Liver (tissue), 9 donors: ENCODE measurements around the gene CBX6. TPM values are rescaled to one million over a fixed set of nuclear protein-coding genes. Genes with fewer than 3 reads are reported as not detected.

Source experiments
- DNase-seq: peaks from one replicate; pipeline ENCODE4 v3.0.0-alpha.2; 2017; ENCODE audit warnings: low spot score
- H3K27ac ChIP-seq, 2 donors: one replicate each; pipeline ENCODE4 v1.7.0; 2013; ENCODE audit warnings: inconsistent platforms in 2 of 2, low read length in 2 of 2, control low read depth in 1 of 2, low read depth in 1 of 2, mild to moderate bottlenecking in 1 of 2
- H3K27me3 ChIP-seq, 4 donors: one replicate each; pipeline versions ENCODE4 v1.6.1 to v1.7.0; 2013; ENCODE audit warnings: low read length in 3 of 4, inconsistent platforms in 1 of 4, mild to moderate bottlenecking in 1 of 4, moderate library complexity in 1 of 4; ENCODE audit not compliant: control insufficient read depth in 4 of 4, insufficient read depth in 4 of 4
- H3K36me3 ChIP-seq, 4 donors: one replicate each; pipeline versions ENCODE4 v1.6.1 to v1.7.0; 2013; ENCODE audit warnings: low read length in 3 of 4, mild to moderate bottlenecking in 3 of 4, low read depth in 1 of 4, moderate library complexity in 1 of 4; ENCODE audit not compliant: control insufficient read depth in 4 of 4, insufficient read depth in 3 of 4
- H3K4me1 ChIP-seq, 4 donors: one replicate each; pipeline versions ENCODE4 v1.6.1 to v1.7.0; 2013; ENCODE audit warnings: low read length in 3 of 4, mild to moderate bottlenecking in 3 of 4, moderate library complexity in 1 of 4; ENCODE audit not compliant: control insufficient read depth in 4 of 4, insufficient read depth in 4 of 4
- H3K4me3 ChIP-seq, 3 donors: one replicate each; pipeline versions ENCODE4 v1.6.1 to v1.7.0; 2013; ENCODE audit warnings: low read length in 3 of 3, control low read depth in 1 of 3, low read depth in 1 of 3, mild to moderate bottlenecking in 1 of 3
- H3K9ac ChIP-seq, 2 donors: one replicate each; pipeline ENCODE4 v1.7.0; 2013; ENCODE audit warnings: low read length in 2 of 2, mild to moderate bottlenecking in 2 of 2, moderate library complexity in 2 of 2, control low read depth in 1 of 2, low read depth in 1 of 2
- H3K9me3 ChIP-seq, 4 donors: one replicate each; pipeline versions ENCODE4 v1.6.1 to v1.7.0; 2013; ENCODE audit warnings: low read length in 3 of 4; ENCODE audit not compliant: control insufficient read depth in 4 of 4
- EGR1 ChIP-seq, 2 donors: IDR thresholded peaks; 2 replicates each; pipeline ENCODE4 v1.6.1; 2016 to 2018; ENCODE audit warnings: antibody characterized with exemption in 2 of 2, low read depth in 2 of 2
- FOXA1 ChIP-seq: IDR thresholded peaks from 2 replicates; pipeline ENCODE4 v1.6.1; 2016; ENCODE audit warnings: antibody characterized with exemption
- FOXA2 ChIP-seq: IDR thresholded peaks from 2 replicates; pipeline ENCODE4 v1.6.1; 2016; ENCODE audit warnings: antibody characterized with exemption
- GABPA ChIP-seq, 2 donors: IDR thresholded peaks in 1 of 2; conservative IDR thresholded peaks in 1 of 2; 2 replicates each; pipeline ENCODE4 v1.6.1; 2016; ENCODE audit warnings: antibody characterized with exemption in 2 of 2, mild to moderate bottlenecking in 1 of 2, moderate library complexity in 1 of 2
- HNF4A ChIP-seq, 2 donors: conservative IDR thresholded peaks; 2 replicates each; pipeline ENCODE4 v1.6.1; 2016; ENCODE audit warnings: antibody characterized with exemption in 2 of 2, mild to moderate bottlenecking in 2 of 2
- HNF4G ChIP-seq: IDR thresholded peaks from 2 replicates; pipeline ENCODE4 v1.6.1; 2016; ENCODE audit warnings: antibody characterized with exemption
- JUND ChIP-seq, 2 donors: IDR thresholded peaks; 2 replicates each; pipeline ENCODE4 v1.6.1; 2016; ENCODE audit warnings: antibody characterized with exemption in 2 of 2
- NR2F2 ChIP-seq: IDR thresholded peaks from 2 replicates; pipeline ENCODE4 v1.6.1; 2016; ENCODE audit warnings: antibody characterized with exemption
- RAD21 ChIP-seq, 2 donors: IDR thresholded peaks; 2 replicates each; pipeline ENCODE4 v1.6.1; 2016; ENCODE audit warnings: antibody characterized with exemption in 2 of 2, mild to moderate bottlenecking in 2 of 2
- RXRA ChIP-seq, 2 donors: IDR thresholded peaks; 2 replicates each; pipeline ENCODE4 v1.6.1; 2017 to 2018; ENCODE audit warnings: antibody characterized with exemption in 2 of 2, mild to moderate bottlenecking in 1 of 2
- SP1 ChIP-seq: IDR thresholded peaks from 2 replicates; pipeline ENCODE4 v1.6.1; 2018; ENCODE audit warnings: antibody characterized with exemption, mild to moderate bottlenecking
- TAF1 ChIP-seq: conservative IDR thresholded peaks from 2 replicates; pipeline ENCODE4 v1.6.1; 2016; ENCODE audit warnings: antibody characterized with exemption, mild to moderate bottlenecking
- YY1 ChIP-seq: IDR thresholded peaks from 2 replicates; pipeline ENCODE4 v1.6.1; 2016; ENCODE audit warnings: antibody characterized with exemption, mild to moderate bottlenecking
- WGBS: extraction: QIAGEN DNeasy Blood & Tissue Kit; methylation state at CpG from one replicate; pipeline ENCODE4 v1.1.7; 2013; 5-methylcytosine and 5-hydroxymethylcytosine counted together
- polyA plus RNA-seq, 2 donors: library from polyadenylated mRNA; stranded (reverse) in 1 of 2; unstranded in 1 of 2; fragments of 200-250 nt in 1 of 2; fragments of >200 nt in 1 of 2; fragmentation: Nextera tagmentation in 1 of 2; extraction: Ambion mirVana in 1 of 2; gene quantifications; one replicate each; pipeline versions ENCODE4 v1.2.1 to v1.2.3, GENCODE V29; 2013 to 2015
- total RNA-seq, 2 donors: library from RNA; depleted of rRNA; stranded (reverse); fragments of >200 nt; gene quantifications; one replicate each; pipeline ENCODE4 v1.2.3, GENCODE V29; 2014
- TF ChIP-seq, protein P1 (sequence below): fragments of 150-350 bp; IDR thresholded peaks from 2 replicates; pipeline ENCODE4 v1.5.1; 2017; ENCODE audit warnings: improper control_type of control experiment, low read depth, low read length; ENCODE audit not compliant: missing input control
- TF ChIP-seq, protein P2 (sequence below): IDR thresholded peaks from 2 replicates; pipeline ENCODE4 v1.6.1; 2016; ENCODE audit warnings: antibody characterized with exemption
- TF ChIP-seq, protein P3 (sequence below): IDR thresholded peaks from 2 replicates; pipeline ENCODE4 v1.6.1; 2016; ENCODE audit warnings: antibody characterized with exemption
- TF ChIP-seq, protein P4 (sequence below): IDR thresholded peaks from 2 replicates; pipeline ENCODE4 v1.6.1; 2016; ENCODE audit warnings: antibody characterized with exemption
- TF ChIP-seq, protein P5 (sequence below): IDR thresholded peaks from 2 replicates; pipeline ENCODE4 v1.6.1; 2016; ENCODE audit warnings: antibody characterized with exemption, mild to moderate bottlenecking
- donor health status: healthy.
- donor health status: healthy.
- donor health status: healthy.
- donor health status: healthy.
- donor health status: healthy.

CBX6 gene
- total and polyA plus RNA-seq, 4 donors = 7.3 to 11.0 (median 10.2) TPM

DNA sequence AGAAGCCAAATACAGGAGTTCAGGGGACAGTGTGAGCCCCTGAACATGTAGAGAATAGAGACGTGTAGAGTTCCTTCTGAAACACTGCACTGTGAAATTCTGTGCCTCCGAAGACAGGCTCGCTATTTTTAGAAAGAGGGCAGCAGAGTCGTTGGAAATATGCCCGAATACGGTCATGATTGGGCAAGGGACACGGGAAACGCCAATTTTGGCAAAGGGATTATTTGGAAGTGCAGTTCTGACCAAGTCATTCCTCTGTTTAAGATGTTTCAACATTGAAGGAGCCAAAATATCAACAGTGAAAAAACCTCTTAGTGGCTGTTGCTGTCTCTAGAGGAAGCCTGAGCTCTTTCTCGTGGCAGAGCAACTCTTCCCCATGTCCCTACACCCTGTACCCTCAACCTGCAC, 9.5 kb upstream of the CBX6 start:
- H3K4me3 ChIP-seq = no peak overlapping the region
- peak overlapping the region in 1 of 2 donors; percentile 7 for H3K27ac ChIP-seq
- TF ChIP-seq YY1 (no peak), FOXA2 (no peak), RXRA (IDR thresholded peaks at IDR 0.05) (peak; percentile 31 to 44), JUND (IDR thresholded peaks at IDR 0.05) (peak in 1 of 2 donors; percentile 35), SP1 (peak; percentile 39), FOXA1 (no peak), NR2F2 (peak; percentile 62), HNF4G (no peak), HNF4A (conservative IDR thresholded peaks at IDR 0.05) (peak in 1 of 2 donors; percentile 23), RAD21 (IDR thresholded peaks at IDR 0.05) (peak; percentile 43), GABPA (IDR thresholded peaks at IDR 0.05 in 1 of 2, conservative IDR thresholded peaks at IDR 0.05 in 1 of 2) (no peak), TAF1 (no peak), EGR1 (IDR thresholded peaks at IDR 0.05; ENCODE audit: low read depth in 2 of 2) (no peak)
- TF ChIP-seq, protein P1, sequence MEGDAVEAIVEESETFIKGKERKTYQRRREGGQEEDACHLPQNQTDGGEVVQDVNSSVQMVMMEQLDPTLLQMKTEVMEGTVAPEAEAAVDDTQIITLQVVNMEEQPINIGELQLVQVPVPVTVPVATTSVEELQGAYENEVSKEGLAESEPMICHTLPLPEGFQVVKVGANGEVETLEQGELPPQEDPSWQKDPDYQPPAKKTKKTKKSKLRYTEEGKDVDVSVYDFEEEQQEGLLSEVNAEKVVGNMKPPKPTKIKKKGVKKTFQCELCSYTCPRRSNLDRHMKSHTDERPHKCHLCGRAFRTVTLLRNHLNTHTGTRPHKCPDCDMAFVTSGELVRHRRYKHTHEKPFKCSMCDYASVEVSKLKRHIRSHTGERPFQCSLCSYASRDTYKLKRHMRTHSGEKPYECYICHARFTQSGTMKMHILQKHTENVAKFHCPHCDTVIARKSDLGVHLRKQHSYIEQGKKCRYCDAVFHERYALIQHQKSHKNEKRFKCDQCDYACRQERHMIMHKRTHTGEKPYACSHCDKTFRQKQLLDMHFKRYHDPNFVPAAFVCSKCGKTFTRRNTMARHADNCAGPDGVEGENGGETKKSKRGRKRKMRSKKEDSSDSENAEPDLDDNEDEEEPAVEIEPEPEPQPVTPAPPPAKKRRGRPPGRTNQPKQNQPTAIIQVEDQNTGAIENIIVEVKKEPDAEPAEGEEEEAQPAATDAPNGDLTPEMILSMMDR = peak; percentile 12
- TF ChIP-seq, protein P2, sequence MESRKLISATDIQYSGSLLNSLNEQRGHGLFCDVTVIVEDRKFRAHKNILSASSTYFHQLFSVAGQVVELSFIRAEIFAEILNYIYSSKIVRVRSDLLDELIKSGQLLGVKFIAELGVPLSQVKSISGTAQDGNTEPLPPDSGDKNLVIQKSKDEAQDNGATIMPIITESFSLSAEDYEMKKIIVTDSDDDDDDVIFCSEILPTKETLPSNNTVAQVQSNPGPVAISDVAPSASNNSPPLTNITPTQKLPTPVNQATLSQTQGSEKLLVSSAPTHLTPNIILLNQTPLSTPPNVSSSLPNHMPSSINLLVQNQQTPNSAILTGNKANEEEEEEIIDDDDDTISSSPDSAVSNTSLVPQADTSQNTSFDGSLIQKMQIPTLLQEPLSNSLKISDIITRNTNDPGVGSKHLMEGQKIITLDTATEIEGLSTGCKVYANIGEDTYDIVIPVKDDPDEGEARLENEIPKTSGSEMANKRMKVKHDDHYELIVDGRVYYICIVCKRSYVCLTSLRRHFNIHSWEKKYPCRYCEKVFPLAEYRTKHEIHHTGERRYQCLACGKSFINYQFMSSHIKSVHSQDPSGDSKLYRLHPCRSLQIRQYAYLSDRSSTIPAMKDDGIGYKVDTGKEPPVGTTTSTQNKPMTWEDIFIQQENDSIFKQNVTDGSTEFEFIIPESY = no peak
- TF ChIP-seq, protein P3, sequence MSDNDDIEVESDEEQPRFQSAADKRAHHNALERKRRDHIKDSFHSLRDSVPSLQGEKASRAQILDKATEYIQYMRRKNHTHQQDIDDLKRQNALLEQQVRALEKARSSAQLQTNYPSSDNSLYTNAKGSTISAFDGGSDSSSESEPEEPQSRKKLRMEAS = no peak
- TF ChIP-seq, protein P4, sequence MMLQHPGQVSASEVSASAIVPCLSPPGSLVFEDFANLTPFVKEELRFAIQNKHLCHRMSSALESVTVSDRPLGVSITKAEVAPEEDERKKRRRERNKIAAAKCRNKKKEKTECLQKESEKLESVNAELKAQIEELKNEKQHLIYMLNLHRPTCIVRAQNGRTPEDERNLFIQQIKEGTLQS = no peak
- TF ChIP-seq, protein P5, sequence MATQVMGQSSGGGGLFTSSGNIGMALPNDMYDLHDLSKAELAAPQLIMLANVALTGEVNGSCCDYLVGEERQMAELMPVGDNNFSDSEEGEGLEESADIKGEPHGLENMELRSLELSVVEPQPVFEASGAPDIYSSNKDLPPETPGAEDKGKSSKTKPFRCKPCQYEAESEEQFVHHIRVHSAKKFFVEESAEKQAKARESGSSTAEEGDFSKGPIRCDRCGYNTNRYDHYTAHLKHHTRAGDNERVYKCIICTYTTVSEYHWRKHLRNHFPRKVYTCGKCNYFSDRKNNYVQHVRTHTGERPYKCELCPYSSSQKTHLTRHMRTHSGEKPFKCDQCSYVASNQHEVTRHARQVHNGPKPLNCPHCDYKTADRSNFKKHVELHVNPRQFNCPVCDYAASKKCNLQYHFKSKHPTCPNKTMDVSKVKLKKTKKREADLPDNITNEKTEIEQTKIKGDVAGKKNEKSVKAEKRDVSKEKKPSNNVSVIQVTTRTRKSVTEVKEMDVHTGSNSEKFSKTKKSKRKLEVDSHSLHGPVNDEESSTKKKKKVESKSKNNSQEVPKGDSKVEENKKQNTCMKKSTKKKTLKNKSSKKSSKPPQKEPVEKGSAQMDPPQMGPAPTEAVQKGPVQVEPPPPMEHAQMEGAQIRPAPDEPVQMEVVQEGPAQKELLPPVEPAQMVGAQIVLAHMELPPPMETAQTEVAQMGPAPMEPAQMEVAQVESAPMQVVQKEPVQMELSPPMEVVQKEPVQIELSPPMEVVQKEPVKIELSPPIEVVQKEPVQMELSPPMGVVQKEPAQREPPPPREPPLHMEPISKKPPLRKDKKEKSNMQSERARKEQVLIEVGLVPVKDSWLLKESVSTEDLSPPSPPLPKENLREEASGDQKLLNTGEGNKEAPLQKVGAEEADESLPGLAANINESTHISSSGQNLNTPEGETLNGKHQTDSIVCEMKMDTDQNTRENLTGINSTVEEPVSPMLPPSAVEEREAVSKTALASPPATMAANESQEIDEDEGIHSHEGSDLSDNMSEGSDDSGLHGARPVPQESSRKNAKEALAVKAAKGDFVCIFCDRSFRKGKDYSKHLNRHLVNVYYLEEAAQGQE = no peak
- H3K9ac ChIP-seq = peak overlapping the region in 1 of 2 donors; percentile 27
- 10% methylated on average over 9 of the region's 9 CpGs for WGBS
- no peaks in the 10 kb centered on the region for H3K27me3 ChIP-seq
- H3K4me1 ChIP-seq = peaks cover 0 to 11% (median 9%) of the 10 kb centered on the region in 4 donors
- no peak for DNase-seq
- H3K9me3 ChIP-seq = no peaks in the 10 kb centered on the region
- H3K36me3 ChIP-seq = no peaks in the 10 kb centered on the region
